ENCODE measurements around the gene ZNF408. TPM values are rescaled to one million over a fixed set of nuclear protein-coding genes. Genes with fewer than 3 reads are reported as not detected.
"Not testable (repeated sequence)": the region's sequence is repeated elsewhere in the genome, so short reads cannot be mapped to it uniquely, and the experiment has no call there.

Gene ZNF408
- total RNA-seq, 1 donor from 2014 or later, result 13.8 TPM

DNA sequence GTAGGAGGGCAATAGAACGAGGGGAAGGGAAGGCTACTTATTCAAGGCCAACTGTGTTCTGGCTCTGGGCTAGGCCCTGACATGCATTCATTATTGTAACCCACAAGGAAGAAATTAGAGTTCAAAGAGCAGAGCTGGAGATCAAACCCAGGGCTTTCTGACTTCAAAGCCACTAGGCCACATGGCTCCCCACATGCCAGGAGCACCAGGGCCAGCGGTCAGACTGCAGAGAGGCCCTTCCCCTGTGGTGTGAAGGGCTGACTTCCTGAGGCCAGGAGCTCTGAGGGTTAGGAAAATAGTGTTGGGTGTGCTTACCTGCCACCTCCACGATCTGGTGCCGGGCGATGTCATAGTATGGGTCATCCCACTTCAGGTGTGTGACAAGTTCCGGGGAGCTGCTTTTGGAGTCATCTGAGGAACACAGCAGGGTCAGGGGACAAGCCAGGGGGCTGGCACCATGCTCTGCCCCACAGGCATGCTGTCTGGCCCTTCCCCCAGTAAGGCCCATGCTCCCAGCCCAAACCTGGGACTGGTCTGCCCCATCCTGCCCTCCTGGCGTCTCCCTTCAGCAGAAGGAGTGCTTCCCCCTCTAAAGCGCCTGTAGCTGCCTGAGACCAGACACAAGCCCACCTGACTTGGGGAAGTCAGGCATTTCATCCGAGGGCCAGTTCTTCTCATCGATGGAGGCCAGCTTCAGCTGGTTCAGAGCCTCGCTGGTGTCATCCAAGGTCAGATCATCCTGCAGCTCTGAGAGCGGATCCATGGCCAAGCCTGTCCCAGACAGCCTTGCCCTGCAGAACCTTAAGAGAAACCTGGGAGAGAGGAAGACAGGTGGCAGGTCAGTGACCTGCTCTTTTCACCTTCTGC, 5.3 kb upstream of the ZNF408 start:
- no peak for DNase-seq (ENCODE audit: extremely low read depth, low read depth, low spot score)

DNA sequence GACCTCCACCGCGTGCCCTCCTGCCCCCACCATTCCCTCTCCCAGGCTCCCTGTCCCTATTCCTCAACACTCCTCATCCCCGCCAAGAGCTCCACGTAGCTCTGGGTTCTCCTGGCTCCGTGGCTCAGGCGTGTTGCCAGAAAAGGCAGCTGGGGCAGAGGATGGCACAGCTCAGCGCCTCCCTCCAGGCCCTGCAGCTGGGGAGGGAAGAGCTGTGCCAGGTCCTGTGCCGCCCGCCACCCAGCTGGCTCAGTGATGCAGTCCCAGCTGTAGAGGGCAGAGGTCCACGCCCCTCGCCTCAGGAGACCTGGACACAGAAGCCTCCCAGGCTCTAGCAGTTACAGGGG, 4.6 kb upstream of the ZNF408 start:
- no peak for DNase-seq (ENCODE audit: extremely low read depth, low read depth, low spot score)

DNA sequence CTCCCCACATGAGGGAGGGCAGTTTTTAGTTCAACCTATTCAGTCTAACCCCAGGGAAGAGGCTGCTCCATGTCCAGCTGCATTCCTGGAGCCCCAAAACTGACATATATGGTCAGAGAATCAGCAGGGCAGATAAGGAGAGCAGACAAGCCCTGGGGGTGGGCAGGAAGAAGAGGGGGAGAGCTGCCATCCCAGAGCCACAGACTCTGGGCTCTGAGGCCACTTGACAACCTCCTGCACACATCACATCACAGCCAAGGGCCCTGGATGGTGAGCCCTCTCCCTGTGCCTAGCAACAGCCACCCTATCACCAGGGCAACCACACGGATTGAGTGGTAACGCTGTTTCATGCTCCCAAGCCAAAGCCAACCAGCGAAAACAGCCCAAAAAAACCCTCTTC, 3.5 kb upstream of the ZNF408 start:
- DNase-seq (ENCODE audit: extremely low read depth, low read depth, low spot score), result no peak

DNA sequence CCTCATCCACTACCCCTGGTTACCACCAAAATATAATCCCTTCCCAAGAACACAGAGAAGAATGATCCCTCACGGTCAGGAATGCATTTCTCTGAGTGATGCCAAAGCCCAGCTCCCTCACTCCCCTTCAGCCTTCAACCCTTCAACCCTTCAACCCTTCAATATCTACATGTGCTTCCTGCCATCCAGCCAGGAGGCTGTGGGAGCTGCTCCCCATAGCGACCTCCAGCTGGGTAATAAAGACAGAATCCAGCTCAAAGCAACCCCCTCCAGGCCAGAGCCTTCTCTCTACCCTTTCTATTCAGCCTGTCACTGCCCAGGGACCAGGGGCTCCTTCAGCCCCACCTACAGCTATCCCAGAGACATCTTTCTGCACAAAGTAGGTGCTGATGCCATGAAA, 3.1 kb upstream of the ZNF408 start:
- no peak for DNase-seq (ENCODE audit: extremely low read depth, low read depth, low spot score)

DNA sequence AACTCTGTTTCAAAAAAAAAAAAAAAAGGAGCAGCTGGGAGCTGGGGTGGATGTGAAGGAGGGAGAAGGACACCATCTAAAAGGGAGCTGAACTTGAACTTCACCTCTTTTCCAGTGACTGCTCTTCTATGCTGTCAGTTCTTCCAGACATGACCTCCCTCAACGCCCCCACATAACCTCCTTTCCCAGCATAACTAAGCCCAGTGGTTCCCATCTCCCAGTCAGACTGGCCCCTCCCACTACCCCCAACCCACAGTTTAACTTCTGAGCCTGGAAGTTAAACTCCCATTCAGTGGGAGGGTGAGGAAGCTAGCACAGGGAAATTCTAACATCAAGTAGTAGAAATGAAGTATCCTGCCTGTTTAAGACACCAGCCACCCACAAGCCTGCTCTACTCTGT, 2.2 kb upstream of the ZNF408 start:
- no peak for DNase-seq (ENCODE audit: extremely low read depth, low read depth, low spot score)

DNA sequence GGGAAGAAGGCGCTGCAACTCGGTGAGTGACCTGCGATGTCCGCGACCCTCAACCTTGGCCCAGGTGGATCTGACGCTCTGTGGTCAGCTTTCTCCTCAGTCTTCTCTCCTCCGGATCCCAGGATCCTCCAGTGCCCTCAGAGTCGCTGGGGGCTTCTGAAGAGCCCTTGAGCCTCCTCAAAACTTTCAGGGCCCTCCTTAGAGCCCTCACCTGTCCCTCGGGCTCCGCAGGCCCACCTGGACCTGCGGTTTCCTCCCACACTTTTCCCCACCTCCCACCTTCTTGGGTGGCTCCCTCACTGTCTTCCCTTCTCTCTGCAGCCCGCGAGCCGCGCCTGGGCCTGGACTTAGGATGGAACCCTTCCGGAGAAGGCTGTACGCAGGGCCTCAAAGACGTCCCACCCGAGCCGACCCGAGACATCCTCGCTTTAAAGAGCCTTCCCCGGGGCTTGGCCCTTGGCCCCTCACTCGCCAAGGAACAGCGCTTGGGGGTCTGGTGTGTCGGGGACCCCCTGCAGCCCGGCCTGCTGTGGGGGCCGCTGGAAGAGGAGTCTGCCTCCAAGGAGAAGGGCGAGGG, 335 bp downstream of the ZNF408 start:
- DNase-seq (ENCODE audit: extremely low read depth, low read depth, low spot score), result no peak

DNA sequence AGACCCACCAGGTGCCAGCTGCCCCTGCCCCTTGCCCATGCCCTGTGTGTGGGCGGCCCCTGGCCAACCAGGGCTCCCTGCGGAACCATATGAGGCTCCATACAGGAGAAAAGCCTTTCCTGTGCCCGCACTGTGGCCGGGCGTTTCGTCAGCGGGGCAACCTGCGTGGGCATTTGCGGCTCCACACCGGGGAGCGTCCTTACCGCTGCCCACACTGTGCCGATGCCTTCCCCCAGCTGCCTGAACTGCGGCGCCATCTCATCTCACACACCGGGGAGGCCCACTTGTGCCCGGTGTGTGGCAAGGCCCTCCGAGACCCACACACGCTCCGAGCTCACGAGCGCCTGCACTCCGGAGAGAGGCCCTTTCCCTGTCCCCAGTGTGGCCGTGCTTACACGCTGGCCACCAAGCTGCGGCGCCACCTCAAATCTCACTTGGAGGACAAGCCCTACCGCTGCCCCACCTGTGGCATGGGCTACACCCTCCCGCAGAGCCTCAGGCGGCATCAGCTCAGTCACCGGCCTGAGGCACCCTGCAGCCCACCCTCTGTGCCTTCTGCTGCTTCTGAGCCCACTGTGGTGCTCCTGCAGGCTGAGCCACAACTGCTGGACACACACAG, 4.3 kb downstream of the ZNF408 start:
- DNase-seq (ENCODE audit: extremely low read depth, low read depth, low spot score), result no peak

DNA sequence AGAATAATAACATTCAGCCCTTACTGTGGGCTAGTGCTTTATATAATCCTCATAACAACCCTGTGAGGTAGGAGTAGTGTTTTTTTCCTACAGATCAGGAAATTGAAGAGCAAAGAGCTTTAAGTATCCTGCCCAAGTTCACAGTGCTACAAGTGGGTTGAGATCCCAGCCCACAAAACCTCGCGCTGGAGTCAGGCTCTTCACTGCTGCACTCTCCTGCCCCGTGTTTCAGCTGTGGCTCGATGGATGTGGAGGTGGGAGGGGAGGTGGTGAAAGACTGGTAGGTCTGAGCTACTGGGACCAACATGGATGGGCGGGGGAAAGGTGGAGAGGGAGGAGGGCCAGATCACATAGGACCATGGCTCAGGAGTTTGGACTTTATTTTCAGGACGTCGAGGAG, 6.1 kb downstream of the ZNF408 start:
- DNase-seq (ENCODE audit: extremely low read depth, low read depth, low spot score), result no peak

DNA sequence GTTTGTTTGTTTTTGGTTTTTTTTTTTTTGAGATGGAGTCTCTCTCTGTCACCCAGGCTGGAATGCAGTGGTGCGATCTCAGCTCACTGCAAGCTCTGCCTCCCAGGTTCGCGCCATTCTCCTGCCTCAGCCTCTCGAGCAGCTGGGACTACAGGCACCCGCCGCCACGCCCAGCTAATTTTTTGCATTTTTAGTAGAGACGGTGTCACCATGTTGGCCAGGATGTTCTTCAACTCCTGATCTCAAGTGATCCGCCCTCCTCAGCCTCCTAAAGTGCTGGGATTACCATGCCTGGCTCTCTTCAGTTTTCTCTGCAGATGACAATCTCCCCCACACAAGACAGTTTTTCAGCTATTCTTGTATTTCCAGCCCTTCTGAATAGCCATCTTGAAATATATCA, 8.5 kb downstream of the ZNF408 start:
- DNase-seq (ENCODE audit: extremely low read depth, low read depth, low spot score), result not testable (repeated sequence)

DNA sequence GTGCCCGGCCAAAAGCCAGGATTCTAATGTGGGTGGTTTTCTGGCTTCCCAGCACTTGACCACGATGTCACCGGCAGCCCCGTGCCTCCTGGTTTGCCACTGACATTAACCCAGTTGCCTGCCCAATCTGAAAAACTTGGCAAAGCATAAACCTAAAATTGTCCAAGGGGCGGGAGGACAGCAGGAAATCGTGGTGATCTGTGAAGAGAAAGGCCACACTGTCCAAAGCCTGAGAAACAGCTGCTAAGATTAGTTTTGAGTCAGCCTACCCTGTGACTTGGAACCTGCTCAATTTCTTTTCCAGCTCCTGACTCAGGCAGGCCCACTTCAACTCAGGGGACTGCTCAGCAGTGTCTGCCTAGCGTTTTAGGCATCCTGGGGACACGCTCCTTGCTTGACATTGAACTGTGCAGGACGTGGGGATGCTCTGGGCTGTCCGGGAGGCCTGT, 10.0 kb downstream of the ZNF408 start:
- DNase-seq (ENCODE audit: extremely low read depth, low read depth, low spot score), result no peak

DNA sequence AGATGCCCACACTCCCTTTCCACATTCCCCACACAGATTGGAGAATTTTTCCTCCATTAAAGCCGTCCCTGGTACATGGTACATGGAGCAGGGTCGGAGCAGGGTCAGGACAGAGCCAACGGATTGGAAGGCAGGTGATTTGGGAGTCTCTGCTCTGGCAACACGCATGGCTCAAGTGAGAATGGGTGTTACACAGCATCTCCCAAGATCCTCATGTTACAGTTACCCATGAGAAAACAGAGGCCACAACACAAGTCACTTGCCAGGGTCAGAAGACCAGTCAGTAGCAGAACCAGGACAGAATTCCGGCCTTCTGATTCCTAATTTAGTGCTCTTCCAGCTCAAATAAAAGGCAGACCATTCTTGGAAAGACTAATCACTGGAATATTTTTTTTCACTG, 10.5 kb downstream of the ZNF408 start:
- DNase-seq (ENCODE audit: extremely low read depth, low read depth, low spot score), result no peak

DNA sequence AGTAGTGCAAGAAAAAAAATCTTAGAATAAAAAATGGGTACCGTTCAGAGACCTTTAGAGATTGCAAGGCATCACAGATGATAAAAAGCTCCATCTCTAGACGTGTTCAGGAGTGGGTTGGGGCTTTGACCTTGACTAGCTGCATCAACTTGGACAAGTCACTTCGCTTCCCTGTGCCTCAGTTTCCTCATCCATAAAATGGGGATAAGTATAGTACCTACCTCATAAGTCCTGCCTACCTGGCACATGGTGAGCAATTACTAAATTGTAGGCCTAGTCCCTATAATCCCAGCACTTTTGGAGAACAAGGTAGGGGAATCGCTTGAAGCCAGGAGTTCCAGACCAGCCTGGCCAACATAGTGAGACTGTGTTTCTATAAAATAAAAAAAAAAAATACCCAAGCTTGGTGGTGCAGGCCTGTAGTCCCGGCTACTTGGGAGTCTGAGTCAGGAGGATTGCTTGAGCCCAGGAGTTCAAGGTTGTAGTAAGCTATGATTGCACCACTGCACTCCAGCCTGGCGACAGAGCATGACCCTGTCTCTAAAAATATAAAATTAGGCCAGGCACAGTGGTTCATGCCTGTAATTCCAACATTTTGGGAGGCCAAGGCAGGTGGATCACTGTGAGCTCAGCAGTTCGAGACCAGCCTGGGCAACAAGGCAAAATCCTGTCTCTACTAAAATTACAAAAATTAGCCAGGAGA, 12.2 kb downstream of the ZNF408 start:
- DNase-seq (ENCODE audit: extremely low read depth, low read depth, low spot score), result no peak

DNA sequence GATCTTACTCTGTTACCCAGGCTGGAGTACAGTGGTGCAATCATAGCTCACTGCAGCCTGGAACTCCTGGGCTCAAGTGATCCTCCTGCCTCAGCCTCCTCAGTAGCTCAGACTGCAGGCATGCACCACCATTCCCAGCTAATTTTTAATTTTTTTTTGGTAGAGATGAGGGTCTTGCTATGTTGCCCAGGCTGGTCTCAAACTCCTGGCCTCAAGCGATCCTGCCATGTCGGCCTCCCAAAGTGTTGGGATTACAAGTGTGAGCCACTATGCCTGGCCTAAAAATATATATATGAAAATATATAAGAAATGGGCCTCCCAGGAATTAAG, 17.0 kb downstream of the ZNF408 start:
- not testable (repeated sequence) for DNase-seq (ENCODE audit: extremely low read depth, low read depth, low spot score)

DNA sequence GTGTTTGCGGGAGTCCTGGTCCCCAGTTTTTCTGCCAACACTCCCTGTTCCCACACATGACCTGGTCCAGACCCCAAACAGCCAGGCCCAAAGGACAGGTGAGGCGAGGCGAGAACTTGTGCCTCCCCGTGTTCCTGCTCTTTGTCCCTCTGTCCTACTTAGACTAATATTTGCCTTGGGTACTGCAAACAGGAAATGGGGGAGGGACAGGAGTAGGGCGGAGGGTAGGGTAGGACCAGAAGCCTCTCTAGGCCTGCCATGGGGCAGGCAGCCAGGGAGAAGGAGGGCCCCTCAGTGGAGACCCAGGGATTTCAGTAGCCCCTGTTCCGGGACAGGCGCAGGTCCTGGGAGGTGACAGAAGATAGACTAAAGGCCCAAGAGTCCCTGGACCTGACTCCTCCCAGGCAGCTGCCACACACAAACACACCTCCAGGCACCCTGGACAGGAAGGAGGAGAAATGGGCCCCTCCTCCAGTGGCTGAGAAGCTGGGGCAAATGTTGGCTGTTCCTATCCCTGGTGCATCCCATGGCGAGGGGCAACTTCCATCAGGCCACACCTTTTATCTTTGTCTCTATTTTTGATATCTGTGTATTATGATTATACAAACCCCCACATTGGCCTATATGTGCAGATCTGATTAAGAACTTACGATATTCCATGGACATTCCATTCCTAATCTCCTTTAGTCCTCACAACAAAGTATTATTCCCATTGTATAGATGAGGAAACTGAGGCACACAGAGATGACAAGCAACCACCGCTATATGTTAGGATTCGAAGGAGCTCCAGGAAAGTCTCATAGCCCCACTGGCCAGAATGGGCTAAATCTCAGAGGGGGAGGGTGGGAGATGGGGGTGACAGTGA, 17.6 kb downstream of the ZNF408 start:
- no peak for DNase-seq (ENCODE audit: extremely low read depth, low read depth, low spot score)

DNA sequence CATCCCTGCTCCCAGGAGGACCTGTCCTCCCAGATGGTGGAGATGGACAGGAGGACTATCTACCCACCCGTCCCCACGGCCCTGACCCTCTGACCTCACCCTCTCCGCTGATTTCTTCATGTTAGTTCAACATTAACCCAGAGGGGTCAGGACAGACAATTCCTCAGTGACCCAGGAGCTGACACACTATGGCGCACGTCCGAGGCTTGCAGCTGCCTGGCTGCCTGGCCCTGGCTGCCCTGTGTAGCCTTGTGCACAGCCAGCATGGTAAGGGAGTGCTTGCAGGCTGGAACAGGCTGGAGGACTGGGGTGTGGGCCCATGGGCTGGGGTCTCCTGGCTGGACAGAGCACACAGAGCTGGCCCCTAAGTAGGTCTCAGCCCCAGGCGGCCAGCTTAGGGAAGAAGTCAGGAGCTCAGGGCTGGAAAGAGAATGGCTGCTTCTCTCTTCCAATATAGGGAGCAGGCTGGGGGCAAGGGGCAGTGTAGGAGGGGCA, 18.3 kb downstream of the ZNF408 start, which contains the start of gene F2:
Gene F2, plus strand, starts transcription at position 166 of the 495 bp plus-strand sequence. Its CDS starts 23 bp downstream, at position 189.
- DNase-seq (ENCODE audit: extremely low read depth, low read depth, low spot score), result no peak

DNA sequence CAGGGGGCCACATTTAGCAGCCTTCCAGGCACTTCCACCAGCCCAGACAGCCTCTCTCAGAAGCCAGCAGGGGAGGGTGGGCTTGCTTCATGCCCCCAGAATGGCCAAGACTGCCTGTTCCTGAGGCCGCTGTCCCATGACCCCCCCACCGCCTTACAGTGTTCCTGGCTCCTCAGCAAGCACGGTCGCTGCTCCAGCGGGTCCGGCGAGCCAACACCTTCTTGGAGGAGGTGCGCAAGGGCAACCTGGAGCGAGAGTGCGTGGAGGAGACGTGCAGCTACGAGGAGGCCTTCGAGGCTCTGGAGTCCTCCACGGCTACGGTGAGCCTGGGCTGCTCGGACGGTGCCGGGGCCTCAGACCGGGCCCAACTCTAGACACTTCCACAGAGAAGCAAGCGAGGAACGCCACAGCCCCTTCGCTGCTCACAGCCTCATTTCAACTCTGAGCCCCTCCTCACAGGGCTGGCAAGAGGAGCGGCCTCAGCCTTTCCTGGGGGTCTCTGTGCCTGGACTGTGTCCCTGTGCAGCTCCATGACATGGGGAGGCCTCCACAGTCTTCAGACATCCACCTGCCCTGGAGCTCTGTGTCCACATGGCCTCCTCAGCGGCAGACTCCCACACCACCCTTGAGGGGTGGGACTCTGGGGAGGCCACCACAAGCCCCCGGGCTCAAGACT, 18.9 kb downstream of the ZNF408 start:
- DNase-seq (ENCODE audit: extremely low read depth, low read depth, low spot score), result no peak

DNA sequence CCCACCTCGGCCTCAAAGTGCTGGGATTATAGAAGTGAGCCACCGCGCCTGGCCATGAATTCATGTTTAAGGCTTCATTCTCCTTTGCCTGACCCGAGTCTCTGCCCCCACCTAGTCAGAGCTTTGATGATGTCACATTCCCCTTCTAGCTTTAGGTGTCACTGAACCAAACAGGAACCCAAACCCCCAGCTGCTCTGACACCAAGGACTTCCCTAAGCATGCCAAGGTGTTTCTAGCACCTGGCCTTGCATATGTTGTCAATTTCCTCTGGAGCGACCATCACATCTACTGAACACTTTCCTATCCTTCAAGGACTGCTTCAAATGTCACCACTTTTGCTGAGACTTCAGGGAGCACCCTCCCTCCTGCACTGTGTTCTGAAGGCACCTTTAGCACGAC, 20.5 kb downstream of the ZNF408 start:
- DNase-seq (ENCODE audit: extremely low read depth, low read depth, low spot score), result no peak

DNA sequence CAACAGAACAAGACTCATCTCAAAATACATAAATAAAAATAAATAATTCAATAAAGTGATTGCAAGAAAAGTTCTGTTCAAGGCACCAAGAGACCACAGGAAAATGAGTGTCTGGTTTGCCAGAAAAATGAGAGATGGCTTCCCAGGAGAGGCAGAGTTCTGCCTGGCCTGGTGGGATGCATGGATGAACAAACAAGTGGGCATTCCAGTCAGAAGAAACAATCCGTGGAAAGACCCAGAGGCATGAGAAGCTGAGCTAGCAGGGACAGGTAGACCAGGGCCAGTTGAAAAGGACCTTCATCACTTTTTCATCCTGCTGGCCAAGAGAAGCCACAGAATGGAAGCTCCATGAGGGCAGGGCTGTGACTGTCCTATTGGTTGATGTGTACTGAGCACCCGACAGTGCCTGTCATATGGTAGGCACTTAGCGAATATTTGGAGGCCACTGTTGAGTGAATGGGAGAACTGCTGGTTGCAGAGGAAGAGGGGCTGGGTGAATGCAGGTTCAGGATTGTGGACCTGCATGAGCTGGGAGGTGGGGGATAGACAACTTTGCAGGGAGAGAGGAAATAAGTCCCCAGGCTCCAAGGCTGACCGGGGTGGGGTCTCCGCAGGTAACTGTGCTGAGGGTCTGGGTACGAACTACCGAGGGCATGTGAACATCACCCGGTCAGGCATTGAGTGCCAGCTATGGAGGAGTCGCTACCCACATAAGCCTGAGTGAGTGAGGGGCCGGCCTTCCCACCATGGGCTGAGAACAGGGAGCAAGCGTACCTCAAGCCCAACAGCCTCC, 21.9 kb downstream of the ZNF408 start:
- no peak for DNase-seq (ENCODE audit: extremely low read depth, low read depth, low spot score)

DNA sequence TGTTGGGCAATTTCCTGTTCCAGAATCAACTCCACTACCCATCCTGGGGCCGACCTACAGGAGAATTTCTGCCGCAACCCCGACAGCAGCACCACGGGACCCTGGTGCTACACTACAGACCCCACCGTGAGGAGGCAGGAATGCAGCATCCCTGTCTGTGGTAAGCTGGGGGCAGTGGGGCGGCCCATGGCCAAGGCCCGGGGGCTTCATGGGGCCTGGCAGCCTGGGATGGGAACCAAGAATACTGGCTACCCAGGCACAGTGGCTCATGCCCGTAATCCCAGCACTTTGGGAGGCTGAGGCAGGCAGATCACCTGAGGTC, 22.5 kb downstream of the ZNF408 start:
- DNase-seq (ENCODE audit: extremely low read depth, low read depth, low spot score), result no peak
